GM12892 (cell line): ENCODE measurements around the gene TMEM51.

Source experiments
- POLR2A ChIP-seq: IDR thresholded peaks from 2 replicates; pipeline ENCODE4 v1.6.1; 2011; ENCODE audit warnings: low read depth, low read length, control low read depth
- POLR2AphosphoS5 ChIP-seq: IDR thresholded peaks from 2 replicates; pipeline ENCODE4 v1.6.1; 2011; ENCODE audit warnings: low read depth, low read length, control low read depth
- TAF1 ChIP-seq: IDR thresholded peaks from 2 replicates; pipeline ENCODE4 v1.6.1; 2011; ENCODE audit warnings: low read depth, mild to moderate bottlenecking, control low read depth, low read length, borderline replicate concordance

DNA sequence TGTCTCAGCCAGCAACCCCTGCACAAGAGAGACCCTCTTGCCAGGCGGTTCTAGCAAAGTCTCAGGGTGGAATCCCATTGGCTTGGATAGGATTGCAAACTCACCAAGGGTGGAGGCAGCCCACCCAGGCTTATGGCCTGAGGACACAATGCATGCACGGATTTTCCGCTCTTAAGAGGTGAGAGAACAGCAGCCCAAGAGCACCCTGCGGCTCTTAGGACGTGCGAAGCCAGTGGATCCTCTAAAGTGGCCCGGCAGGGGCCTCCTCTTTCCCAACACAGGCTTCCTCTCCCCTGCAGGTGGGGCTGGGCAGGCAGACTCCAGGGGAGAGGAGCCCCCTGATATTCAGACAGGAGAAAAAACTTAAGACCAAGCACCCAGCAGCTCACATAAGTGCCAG, 31.2 kb upstream of the TMEM51 start:
- no peak for TF ChIP-seq POLR2AphosphoS5
- no peak for TF ChIP-seq POLR2A
- no peak for TF ChIP-seq TAF1
